22Rv1 (cell line): ENCODE results near the gene GATAD1.

Experiments used
- ZFX ChIP-seq: fragments of 450-650 bp; IDR thresholded peaks from 2 replicates; pipeline ENCODE4 v1.6.1; 2017; ENCODE audit warnings: antibody characterized with exemption, borderline replicate concordance
- TF ChIP-seq, protein P1 (sequence below): fragments of 450-650 bp; IDR thresholded peaks from 2 replicates; pipeline ENCODE4 v1.5.1; 2017; ENCODE audit warnings: mild to moderate bottlenecking

DNA sequence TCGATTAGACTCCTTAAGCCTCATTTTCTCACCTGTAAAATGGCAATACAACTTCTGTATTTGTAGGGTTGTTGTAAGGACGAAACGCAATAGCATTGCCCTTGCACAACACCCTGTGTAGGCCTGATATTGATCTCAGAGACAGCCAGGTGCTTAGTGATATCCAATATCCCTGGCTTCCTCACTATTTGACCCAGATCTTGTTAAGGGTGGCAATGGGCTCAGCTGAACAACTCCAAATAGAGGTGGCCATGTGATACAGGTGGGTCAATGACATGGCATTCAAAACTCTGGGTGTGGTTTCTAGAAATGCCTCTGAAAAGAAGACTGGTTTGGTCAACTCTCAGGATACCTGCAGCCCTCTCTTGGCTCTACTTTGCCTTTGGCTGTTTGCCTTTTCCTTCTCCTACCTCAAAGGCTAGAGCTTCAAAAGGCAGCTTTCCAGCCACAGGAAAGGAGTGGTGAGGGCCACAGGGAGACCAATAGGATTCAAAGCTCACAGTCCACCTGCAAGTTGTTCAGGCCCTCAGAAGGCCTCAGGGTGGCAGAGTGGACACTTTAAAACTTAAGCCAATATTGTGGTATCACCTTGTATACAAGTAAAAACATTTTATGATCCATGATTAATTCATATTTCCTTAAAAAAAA, 14.9 kb upstream of the GATAD1 start:
- TF ChIP-seq, protein P1, sequence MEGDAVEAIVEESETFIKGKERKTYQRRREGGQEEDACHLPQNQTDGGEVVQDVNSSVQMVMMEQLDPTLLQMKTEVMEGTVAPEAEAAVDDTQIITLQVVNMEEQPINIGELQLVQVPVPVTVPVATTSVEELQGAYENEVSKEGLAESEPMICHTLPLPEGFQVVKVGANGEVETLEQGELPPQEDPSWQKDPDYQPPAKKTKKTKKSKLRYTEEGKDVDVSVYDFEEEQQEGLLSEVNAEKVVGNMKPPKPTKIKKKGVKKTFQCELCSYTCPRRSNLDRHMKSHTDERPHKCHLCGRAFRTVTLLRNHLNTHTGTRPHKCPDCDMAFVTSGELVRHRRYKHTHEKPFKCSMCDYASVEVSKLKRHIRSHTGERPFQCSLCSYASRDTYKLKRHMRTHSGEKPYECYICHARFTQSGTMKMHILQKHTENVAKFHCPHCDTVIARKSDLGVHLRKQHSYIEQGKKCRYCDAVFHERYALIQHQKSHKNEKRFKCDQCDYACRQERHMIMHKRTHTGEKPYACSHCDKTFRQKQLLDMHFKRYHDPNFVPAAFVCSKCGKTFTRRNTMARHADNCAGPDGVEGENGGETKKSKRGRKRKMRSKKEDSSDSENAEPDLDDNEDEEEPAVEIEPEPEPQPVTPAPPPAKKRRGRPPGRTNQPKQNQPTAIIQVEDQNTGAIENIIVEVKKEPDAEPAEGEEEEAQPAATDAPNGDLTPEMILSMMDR = no peak
- TF ChIP-seq ZFX = no peak
